ENCODE data around the gene KIF13A.
"Not testable (repeated sequence)": the region's sequence is repeated elsewhere in the genome, so short reads cannot be mapped to it uniquely, and the experiment has no call there.

The KIF13A gene

GRCh38 chr6:18021166-18021850 lies 33.9 kb upstream of the KIF13A start:
- no peak overlapping the region for H3K27ac ChIP-seq (ENCODE audit: low read length)
- no peaks in the 10 kb centered on the region for H3K36me3 ChIP-seq (ENCODE audit: insufficient read depth, low read depth, low read length)
- peak overlapping the region; percentile 10; the same call in 1 of the 2 replicates for H3K9ac ChIP-seq (ENCODE audit: low read depth, low read length)
- H3K4me1 ChIP-seq (ENCODE audit: insufficient read depth, low read length): peaks cover 20% of the 10 kb centered on the region
- no peaks in the 10 kb centered on the region for H3K27me3 ChIP-seq (ENCODE audit: insufficient read depth, low read length)
- no peak overlapping the region for H3K4me3 ChIP-seq (ENCODE audit: low read length)
- no peaks in the 10 kb centered on the region for H3K9me3 ChIP-seq (ENCODE audit: insufficient read depth, low read depth, low read length)

DNA sequence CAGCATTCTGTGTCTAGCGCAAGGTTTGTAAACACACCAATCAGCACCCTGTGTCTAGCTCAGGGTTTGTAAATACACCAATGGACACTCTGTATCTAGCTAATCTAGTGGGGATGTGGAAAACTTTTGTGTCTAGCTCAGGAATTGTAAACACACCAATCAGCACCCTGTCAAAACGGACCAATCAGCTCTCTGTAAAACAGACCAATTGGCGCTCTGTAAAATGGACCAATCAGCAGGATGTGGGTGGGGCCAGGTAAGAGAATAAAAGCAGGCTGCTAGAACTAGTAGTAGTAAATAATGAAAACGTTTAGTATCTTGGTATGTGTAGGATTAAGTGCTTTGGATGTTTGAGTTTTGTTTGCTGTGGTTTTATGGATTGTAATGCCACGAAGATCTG lies 33.1 kb upstream of the KIF13A start:
- not testable (repeated sequence) for H3K9me3 ChIP-seq (ENCODE audit: insufficient read depth, low read depth, low read length); H3K9ac ChIP-seq (ENCODE audit: low read depth, low read length); H3K27me3 ChIP-seq (ENCODE audit: insufficient read depth, low read length); H3K36me3 ChIP-seq (ENCODE audit: insufficient read depth, low read depth, low read length); H3K4me3 ChIP-seq (ENCODE audit: low read length); H3K27ac ChIP-seq (ENCODE audit: low read length)
- peaks cover 22% of the 10 kb centered on the region for H3K4me1 ChIP-seq (ENCODE audit: insufficient read depth, low read length)

- Histone ChIP-seq H3K4me1 (ENCODE audit: insufficient read depth, low read length) (peaks cover 22% of the 10 kb centered on the region), H3K36me3 (ENCODE audit: insufficient read depth, low read depth, low read length) (no peaks in the 10 kb centered on the region), H3K27ac (ENCODE audit: low read length) (no peak overlapping the region), H3K27me3 (ENCODE audit: insufficient read depth, low read length) (no peaks in the 10 kb centered on the region), H3K9ac (ENCODE audit: low read depth, low read length) (no peak overlapping the region), H3K9me3 (ENCODE audit: insufficient read depth, low read depth, low read length) (no peaks in the 10 kb centered on the region), H3K4me3 (ENCODE audit: low read length) (no peak overlapping the region)
These were observed 32.4 kb upstream of the KIF13A start for GRCh38 chr6:18019539-18020534.

DNA sequence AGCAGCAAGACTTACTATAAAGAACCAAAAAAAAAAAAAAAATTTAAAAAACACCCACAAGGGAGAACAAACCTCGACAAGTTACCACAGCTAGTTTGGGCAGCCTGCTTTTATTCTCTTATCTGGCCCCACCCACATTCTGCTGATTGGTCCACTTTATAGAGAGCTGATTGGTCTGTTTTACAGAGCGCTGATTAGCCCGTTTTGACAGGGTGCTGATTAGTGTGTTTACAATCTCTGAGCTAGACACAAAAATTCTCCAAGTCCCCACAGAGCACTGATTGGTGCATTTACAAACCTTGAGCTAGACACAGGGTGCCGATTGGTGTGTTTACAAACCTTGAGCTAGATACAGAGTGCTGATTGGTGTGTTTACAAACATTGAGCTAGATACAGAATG lies 31.7 kb upstream of the KIF13A start:
- peaks cover 22% of the 10 kb centered on the region for H3K4me1 ChIP-seq (ENCODE audit: insufficient read depth, low read length)
- not testable (repeated sequence) for H3K9ac ChIP-seq (ENCODE audit: low read depth, low read length); H3K36me3 ChIP-seq (ENCODE audit: insufficient read depth, low read depth, low read length); H3K9me3 ChIP-seq (ENCODE audit: insufficient read depth, low read depth, low read length); H3K4me3 ChIP-seq (ENCODE audit: low read length); H3K27me3 ChIP-seq (ENCODE audit: insufficient read depth, low read length); H3K27ac ChIP-seq (ENCODE audit: low read length)

DNA sequence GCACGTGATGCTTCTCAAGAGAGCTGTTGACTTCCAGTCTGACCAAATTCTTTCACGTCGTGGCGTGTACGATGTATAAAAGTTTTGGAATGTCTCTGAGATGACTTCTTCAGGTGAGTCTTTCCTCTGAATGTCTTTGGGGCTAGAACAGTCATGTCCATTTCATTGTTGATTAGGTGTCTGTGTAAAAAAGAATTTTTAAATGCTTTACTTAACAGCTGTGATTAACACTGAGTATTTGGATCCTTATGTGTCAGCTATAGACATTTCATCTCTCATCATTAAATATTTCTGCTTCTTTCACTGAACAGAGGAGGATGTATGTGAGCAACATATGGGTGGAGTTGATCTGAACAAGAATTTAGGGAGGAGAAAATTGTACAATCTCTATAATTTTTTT lies 29.3 kb upstream of the KIF13A start:
- H3K27ac ChIP-seq (ENCODE audit: low read length): no peak overlapping the region
- H3K36me3 ChIP-seq (ENCODE audit: insufficient read depth, low read depth, low read length): no peaks in the 10 kb centered on the region
- no peaks in the 10 kb centered on the region for H3K27me3 ChIP-seq (ENCODE audit: insufficient read depth, low read length)
- no peaks in the 10 kb centered on the region for H3K9me3 ChIP-seq (ENCODE audit: insufficient read depth, low read depth, low read length)
- no peak overlapping the region for H3K4me3 ChIP-seq (ENCODE audit: low read length)
- H3K9ac ChIP-seq (ENCODE audit: low read depth, low read length): no peak overlapping the region
- H3K4me1 ChIP-seq (ENCODE audit: insufficient read depth, low read length): peaks cover 3% of the 10 kb centered on the region; the same call in 1 of the 2 replicates

GRCh38 chr6:18016133-18016532 lies 28.7 kb upstream of the KIF13A start:
- H3K27ac ChIP-seq (ENCODE audit: low read length): no peak overlapping the region
- no peaks in the 10 kb centered on the region for H3K27me3 ChIP-seq (ENCODE audit: insufficient read depth, low read length)
- H3K4me1 ChIP-seq (ENCODE audit: insufficient read depth, low read length): peaks cover 3% of the 10 kb centered on the region; the same call in 1 of the 2 replicates
- no peaks in the 10 kb centered on the region for H3K36me3 ChIP-seq (ENCODE audit: insufficient read depth, low read depth, low read length)
- no peaks in the 10 kb centered on the region for H3K9me3 ChIP-seq (ENCODE audit: insufficient read depth, low read depth, low read length)
- no peak overlapping the region for H3K9ac ChIP-seq (ENCODE audit: low read depth, low read length)
- no peak overlapping the region for H3K4me3 ChIP-seq (ENCODE audit: low read length)

- peaks cover 2% of the 10 kb centered on the region; the same call in 1 of the 2 replicates for H3K4me1 ChIP-seq (ENCODE audit: insufficient read depth, low read length)
- H3K27me3 ChIP-seq (ENCODE audit: insufficient read depth, low read length): no peaks in the 10 kb centered on the region
These were observed 23.9 kb upstream of the KIF13A start for GRCh38 chr6:18011287-18011686.

DNA sequence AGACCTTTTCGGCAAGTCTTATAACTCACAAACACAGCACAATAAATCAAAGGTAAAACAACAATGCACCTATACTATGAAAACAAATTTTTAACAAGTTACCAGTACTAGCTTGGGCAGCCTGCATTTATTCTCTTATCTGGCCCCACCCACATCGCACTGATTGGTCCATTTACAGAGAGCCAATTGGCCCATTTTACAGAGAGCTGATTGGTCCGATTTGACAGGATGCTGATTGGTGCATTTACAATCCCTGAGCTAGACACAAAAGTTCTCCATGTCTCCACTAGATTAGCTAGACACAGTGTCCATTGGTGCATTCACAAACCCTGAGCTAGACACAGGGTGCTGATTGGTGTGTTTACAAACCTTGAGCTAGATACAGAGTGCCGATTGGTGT lies 23.1 kb upstream of the KIF13A start:
- H3K4me1 ChIP-seq (ENCODE audit: insufficient read depth, low read length); H3K27ac ChIP-seq (ENCODE audit: low read length); H3K9me3 ChIP-seq (ENCODE audit: insufficient read depth, low read depth, low read length); H3K36me3 ChIP-seq (ENCODE audit: insufficient read depth, low read depth, low read length); H3K9ac ChIP-seq (ENCODE audit: low read depth, low read length); H3K4me3 ChIP-seq (ENCODE audit: low read length); H3K27me3 ChIP-seq (ENCODE audit: insufficient read depth, low read length): not testable (repeated sequence)

More at GRCh38 chr6:18011287-18011686, 23.9 kb upstream of the KIF13A start:
- Histone ChIP-seq H3K9me3 (ENCODE audit: insufficient read depth, low read depth, low read length) (no peaks in the 10 kb centered on the region), H3K9ac (ENCODE audit: low read depth, low read length) (no peak overlapping the region), H3K27ac (ENCODE audit: low read length) (no peak overlapping the region), H3K36me3 (ENCODE audit: insufficient read depth, low read depth, low read length) (no peaks in the 10 kb centered on the region), H3K4me3 (ENCODE audit: low read length) (no peak overlapping the region)

DNA sequence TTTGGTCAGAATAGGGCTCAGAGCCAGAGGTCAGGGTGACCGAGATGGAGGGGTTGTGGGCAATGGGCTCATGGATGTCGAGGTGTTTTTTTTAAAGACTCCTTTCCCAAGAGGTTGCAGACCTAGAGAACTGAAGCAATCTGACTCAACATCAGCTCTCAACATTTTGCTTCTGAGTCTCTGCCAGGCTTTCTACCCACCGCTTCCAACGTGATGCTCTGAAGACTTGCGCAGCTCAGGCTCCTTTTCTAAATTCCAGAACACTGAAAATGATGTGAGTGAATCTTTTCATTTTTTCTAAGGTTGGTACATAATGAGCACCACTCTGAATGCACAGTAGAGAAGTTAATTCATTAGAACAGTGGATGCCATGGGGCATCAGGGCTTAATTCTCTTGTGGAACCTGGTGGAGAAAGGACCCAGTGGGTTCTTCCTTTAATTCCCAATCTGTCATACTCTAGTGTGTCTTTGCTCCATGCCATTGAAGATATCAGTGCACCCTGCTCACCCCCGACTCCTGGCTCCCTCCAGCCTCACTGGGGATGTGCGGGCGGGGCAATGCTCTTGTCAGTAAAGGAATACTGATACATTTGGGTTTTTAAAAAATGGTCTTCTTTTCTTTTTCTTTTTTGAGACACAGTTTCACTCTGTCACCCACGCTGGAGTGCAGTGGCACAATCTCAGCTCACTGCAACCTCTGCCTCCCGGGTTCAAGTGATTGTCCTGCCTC lies 17.0 kb upstream of the KIF13A start:
- no peak overlapping the region for H3K27ac ChIP-seq (ENCODE audit: low read length)
- no peak overlapping the region for H3K9ac ChIP-seq (ENCODE audit: low read depth, low read length)

GRCh38 chr6:17999425-17999824 lies 12.0 kb upstream of the KIF13A start:
- Histone ChIP-seq H3K36me3 (ENCODE audit: insufficient read depth, low read depth, low read length) (no peaks in the 10 kb centered on the region), H3K4me1 (ENCODE audit: insufficient read depth, low read length) (no peaks in the 10 kb centered on the region), H3K27me3 (ENCODE audit: insufficient read depth, low read length) (no peaks in the 10 kb centered on the region), H3K9me3 (ENCODE audit: insufficient read depth, low read depth, low read length) (no peaks in the 10 kb centered on the region), H3K27ac (ENCODE audit: low read length) (no peak overlapping the region), H3K4me3 (ENCODE audit: low read length) (no peak overlapping the region), H3K9ac (ENCODE audit: low read depth, low read length) (no peak overlapping the region)

More for the DNA sequence above, 17.0 kb upstream of the KIF13A start:
- Histone ChIP-seq H3K4me1 (ENCODE audit: insufficient read depth, low read length) (peaks cover 6% of the 10 kb centered on the region; the same call in 1 of the 2 replicates), H3K27me3 (ENCODE audit: insufficient read depth, low read length) (no peaks in the 10 kb centered on the region), H3K9me3 (ENCODE audit: insufficient read depth, low read depth, low read length) (no peaks in the 10 kb centered on the region), H3K36me3 (ENCODE audit: insufficient read depth, low read depth, low read length) (no peaks in the 10 kb centered on the region), H3K4me3 (ENCODE audit: low read length) (no peak overlapping the region)

DNA sequence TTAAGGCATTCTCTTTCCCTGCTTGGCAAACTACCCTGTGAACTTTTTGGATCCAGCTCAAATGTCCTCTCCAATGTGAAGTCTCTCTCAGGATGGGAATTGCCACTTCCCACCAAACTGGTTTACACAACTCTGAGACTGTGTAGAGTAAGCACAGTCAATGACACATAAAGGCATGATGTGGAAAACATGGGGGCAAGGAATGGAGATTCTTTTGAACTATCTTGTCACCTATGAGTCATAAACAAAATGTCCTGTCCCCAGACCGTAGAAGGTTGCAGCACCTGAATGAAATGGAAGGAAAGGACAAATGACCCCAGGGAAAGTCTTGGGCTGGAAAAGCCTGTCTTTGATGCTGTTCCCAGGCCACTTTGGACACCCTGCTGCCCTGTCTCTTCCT lies 11.0 kb upstream of the KIF13A start:
- no peak overlapping the region for H3K27ac ChIP-seq (ENCODE audit: low read length)
- H3K36me3 ChIP-seq (ENCODE audit: insufficient read depth, low read depth, low read length): no peaks in the 10 kb centered on the region
- no peaks in the 10 kb centered on the region for H3K4me1 ChIP-seq (ENCODE audit: insufficient read depth, low read length)
- no peaks in the 10 kb centered on the region for H3K9me3 ChIP-seq (ENCODE audit: insufficient read depth, low read depth, low read length)
- H3K4me3 ChIP-seq (ENCODE audit: low read length): no peak overlapping the region
- H3K27me3 ChIP-seq (ENCODE audit: insufficient read depth, low read length): no peaks in the 10 kb centered on the region
- H3K9ac ChIP-seq (ENCODE audit: low read depth, low read length): no peak overlapping the region
